OCI-LY3 (cell line): ENCODE measurements around the gene ZCCHC9.

Source experiments
- H2AFZ ChIP-seq: fragments of 200-600, 300-600 bp; shearing (Covaris generic); 2 replicates; pipeline ENCODE4 v1.6.0; 2014; ENCODE audit warnings: antibody characterized with exemption, low read depth, low read length
- H3K27ac ChIP-seq: fragments of 200-600, 300-600 bp; sonication (generic); 2 replicates; pipeline ENCODE4 v1.5.1; 2014; ENCODE audit warnings: mild to moderate bottlenecking, low read length, moderate library complexity, mixed read lengths
- H3K27me3 ChIP-seq: fragments of 200-600, 300-600 bp; sonication (generic); 2 replicates; pipeline ENCODE4 v1.6.1; 2014; ENCODE audit warnings: low read depth, low read length, mixed read lengths
- H3K36me3 ChIP-seq: fragments of 200-600, 300-600 bp; sonication (generic); replicated peaks from 2 replicates; pipeline ENCODE3; 2014; ENCODE audit warnings: low read depth, low read length, mixed read lengths
- H3K4me1 ChIP-seq: fragments of 300-600, 200-600 bp; sonication (generic); 2 replicates; pipeline ENCODE4 v1.6.1; 2014; ENCODE audit warnings: low read length, mixed read lengths
- H3K4me2 ChIP-seq: fragments of 200-600, 300-600 bp; sonication (generic); 2 replicates; pipeline ENCODE4 v1.6.1; 2014; ENCODE audit warnings: low read length, mixed read lengths
- H3K4me3 ChIP-seq: fragments of 300-600, 200-600 bp; sonication (generic); 2 replicates; pipeline ENCODE4 v1.5.1; 2014; ENCODE audit warnings: antibody characterized with exemption, mild to moderate bottlenecking, low read length, moderate library complexity
- H3K79me2 ChIP-seq: fragments of 300-600, 200-600 bp; shearing (Covaris generic); 2 replicates; pipeline ENCODE4 v1.6.1; 2014; ENCODE audit warnings: mild to moderate bottlenecking, low read length, mixed read lengths
- H3K9ac ChIP-seq: fragments of 300-600, 200-600 bp; shearing (Covaris generic); 2 replicates; pipeline ENCODE4 v1.6.0; 2014; ENCODE audit warnings: mild to moderate bottlenecking, low read length, moderate library complexity
- H3K9me3 ChIP-seq: fragments of 200-600, 300-600 bp; shearing (Covaris generic); 2 replicates; pipeline ENCODE4 v1.6.1; 2014; ENCODE audit warnings: low read length, mixed read lengths; ENCODE audit not compliant: insufficient read depth
- H4K20me1 ChIP-seq: fragments of 200-600, 300-600 bp; sonication (generic); 2 replicates; pipeline ENCODE4 v1.6.1; 2016; ENCODE audit warnings: low read length, mixed read lengths; ENCODE audit not compliant: insufficient read depth
- EZH2phosphoT487 ChIP-seq: fragments of 200-600 bp; shearing (Covaris generic); IDR thresholded peaks from 2 replicates; pipeline ENCODE4 v1.6.1; 2018; ENCODE audit warnings: antibody characterized with exemption, mixed run types, low read depth
- TF ChIP-seq, protein P1 (sequence below): fragments of 200-600, 300-600 bp; sonication (generic); IDR thresholded peaks from 2 replicates; pipeline ENCODE4 v1.5.1; 2014; ENCODE audit warnings: antibody characterized with exemption, low read length, low read depth

Gene ZCCHC9

DNA sequence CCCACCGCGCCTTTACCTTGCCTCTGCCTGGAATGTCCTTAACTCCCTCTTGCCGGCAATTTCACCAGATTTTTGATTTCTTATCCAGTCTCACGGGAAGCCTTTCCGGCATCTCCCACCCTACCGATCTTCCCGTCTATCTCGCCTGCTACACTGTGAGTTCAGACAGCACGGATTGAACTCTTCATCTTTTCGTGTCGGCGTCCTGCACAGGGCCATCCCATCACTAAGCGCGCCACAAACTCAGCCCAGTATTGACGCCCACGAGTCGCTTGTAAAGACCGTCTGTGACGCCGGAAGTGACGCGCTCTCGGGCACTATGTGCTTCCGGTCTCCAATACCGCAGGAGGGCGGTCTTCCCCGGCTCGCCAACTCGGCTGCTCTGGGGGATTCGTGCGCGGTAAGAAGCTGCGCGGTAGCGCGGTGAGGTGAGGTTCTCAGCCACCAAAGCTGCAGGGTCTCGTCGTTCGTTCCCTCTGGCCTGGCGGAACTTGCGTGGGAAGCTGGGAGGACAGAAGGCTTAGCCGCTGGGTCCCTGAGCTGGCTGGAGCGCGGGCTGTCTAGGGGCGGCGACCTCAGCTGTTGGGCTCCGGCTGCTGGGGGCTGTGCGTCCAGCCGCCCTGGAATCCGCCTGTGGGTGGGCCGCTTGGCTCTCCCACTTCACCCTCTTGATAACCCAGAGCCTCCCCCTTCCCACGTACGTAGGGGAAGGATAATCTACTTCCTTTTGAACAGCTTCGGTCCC lies at the start of gene ZCCHC9:
Gene ZCCHC9, plus strand, starts transcription at position 317 of the 745 bp plus-strand sequence. CDS start 3,171 bp downstream, outside the sequence.
- H2AFZ ChIP-seq: peak within 1 kb of the TSS; percentile 89
- H3K4me1 ChIP-seq: peaks cover 20% of the 10 kb centered on the region
- no peaks in the 10 kb centered on the region for H3K27me3 ChIP-seq
- H3K9me3 ChIP-seq: no peaks in the 10 kb centered on the region
- no peaks in the 10 kb centered on the region for H4K20me1 ChIP-seq
- H3K36me3 ChIP-seq: peaks cover 2% of the 10 kb centered on the region
- H3K9ac ChIP-seq: peak within 1 kb of the TSS; percentile 82
- peak within 1 kb of the TSS; percentile 88 for H3K4me2 ChIP-seq
- H3K27ac ChIP-seq: peak within 1 kb of the TSS; percentile 52
- H3K4me3 ChIP-seq: peak within 1 kb of the TSS; percentile 96
- peaks cover 30% of the 10 kb centered on the region for H3K79me2 ChIP-seq
- TF ChIP-seq EZH2phosphoT487: no peak
- TF ChIP-seq, protein P1, sequence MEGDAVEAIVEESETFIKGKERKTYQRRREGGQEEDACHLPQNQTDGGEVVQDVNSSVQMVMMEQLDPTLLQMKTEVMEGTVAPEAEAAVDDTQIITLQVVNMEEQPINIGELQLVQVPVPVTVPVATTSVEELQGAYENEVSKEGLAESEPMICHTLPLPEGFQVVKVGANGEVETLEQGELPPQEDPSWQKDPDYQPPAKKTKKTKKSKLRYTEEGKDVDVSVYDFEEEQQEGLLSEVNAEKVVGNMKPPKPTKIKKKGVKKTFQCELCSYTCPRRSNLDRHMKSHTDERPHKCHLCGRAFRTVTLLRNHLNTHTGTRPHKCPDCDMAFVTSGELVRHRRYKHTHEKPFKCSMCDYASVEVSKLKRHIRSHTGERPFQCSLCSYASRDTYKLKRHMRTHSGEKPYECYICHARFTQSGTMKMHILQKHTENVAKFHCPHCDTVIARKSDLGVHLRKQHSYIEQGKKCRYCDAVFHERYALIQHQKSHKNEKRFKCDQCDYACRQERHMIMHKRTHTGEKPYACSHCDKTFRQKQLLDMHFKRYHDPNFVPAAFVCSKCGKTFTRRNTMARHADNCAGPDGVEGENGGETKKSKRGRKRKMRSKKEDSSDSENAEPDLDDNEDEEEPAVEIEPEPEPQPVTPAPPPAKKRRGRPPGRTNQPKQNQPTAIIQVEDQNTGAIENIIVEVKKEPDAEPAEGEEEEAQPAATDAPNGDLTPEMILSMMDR: 0 out of 2 replicates have a peak, but pooled peaks have one; percentile 9

GRCh38 chr5:81251922-81252321 lies 49.5 kb upstream of the ZCCHC9 start:
- no peaks in the 10 kb centered on the region for H3K27me3 ChIP-seq
- no peaks in the 10 kb centered on the region for H3K79me2 ChIP-seq
- H3K9ac ChIP-seq: no peak overlapping the region
- TF ChIP-seq EZH2phosphoT487: no peak
- TF ChIP-seq, protein P1: no peak
- peaks cover 12% of the 10 kb centered on the region for H3K4me1 ChIP-seq
- no peak overlapping the region for H3K4me2 ChIP-seq
- no peak overlapping the region for H2AFZ ChIP-seq
- no peak overlapping the region for H3K27ac ChIP-seq
- no peaks in the 10 kb centered on the region for H4K20me1 ChIP-seq
- no peaks in the 10 kb centered on the region for H3K36me3 ChIP-seq
- no peak overlapping the region for H3K4me3 ChIP-seq
- no peaks in the 10 kb centered on the region for H3K9me3 ChIP-seq

GRCh38 chr5:81252904-81253303 lies 48.5 kb upstream of the ZCCHC9 start:
- Histone ChIP-seq H3K9me3 (no peaks in the 10 kb centered on the region), H3K4me3 (no peak overlapping the region), H3K4me2 (no peak overlapping the region), H3K27me3 (no peaks in the 10 kb centered on the region), H3K27ac (no peak overlapping the region), H3K9ac (no peak overlapping the region), H3K36me3 (no peaks in the 10 kb centered on the region), H3K79me2 (no peaks in the 10 kb centered on the region), H2AFZ (no peak overlapping the region), H3K4me1 (peaks cover 12% of the 10 kb centered on the region), H4K20me1 (no peaks in the 10 kb centered on the region)
- TF ChIP-seq, protein P1: no peak
- TF ChIP-seq EZH2phosphoT487: no peak

- no peak overlapping the region for H3K27ac ChIP-seq
- TF ChIP-seq, protein P1: no peak
- TF ChIP-seq EZH2phosphoT487: no peak
- no peaks in the 10 kb centered on the region for H3K9me3 ChIP-seq
- no peak overlapping the region for H2AFZ ChIP-seq
- H3K4me3 ChIP-seq: no peak overlapping the region
- H3K9ac ChIP-seq: no peak overlapping the region
- H3K36me3 ChIP-seq: no peaks in the 10 kb centered on the region
- no peaks in the 10 kb centered on the region for H4K20me1 ChIP-seq
- no peak overlapping the region for H3K4me2 ChIP-seq
- H3K4me1 ChIP-seq: peaks cover 18% of the 10 kb centered on the region
- H3K79me2 ChIP-seq: no peaks in the 10 kb centered on the region
- no peaks in the 10 kb centered on the region for H3K27me3 ChIP-seq
These were observed 47.5 kb upstream of the ZCCHC9 start for GRCh38 chr5:81253875-81254274.
